ENCODE results near the gene ZNF668.
A peak's percentile ranks its signal among the peaks of the same experiment; 100 is the strongest.

ZNF668 gene

GRCh38 chr16:31080035-31080629, 6.1 kb upstream of the ZNF668 start:
- no peak overlapping the region for H3K4me3 Mint-ChIP-seq
- H3K27ac Mint-ChIP-seq: peak overlapping the region; percentile 47
- no peaks in the 10 kb centered on the region for H3K9me3 Mint-ChIP-seq
- H3K27me3 Mint-ChIP-seq: no peaks in the 10 kb centered on the region
- peaks cover 18% of the 10 kb centered on the region for H3K4me1 Mint-ChIP-seq
- ATAC-seq (ENCODE audit: low read depth) (no peak), DNase-seq (ENCODE audit: low spot score in 2 of 2) (no peak)
- peaks cover 18% of the 10 kb centered on the region for H3K36me3 Mint-ChIP-seq

- ATAC-seq (ENCODE audit: low read depth): no peak
- Mint-ChIP-seq H3K36me3 (peaks cover 18% of the 10 kb centered on the region), H3K4me3 (no peak overlapping the region), H3K4me1 (peaks cover 24% of the 10 kb centered on the region), H3K27ac (no peak overlapping the region), H3K9me3 (no peaks in the 10 kb centered on the region), H3K27me3 (no peaks in the 10 kb centered on the region)
- DNase-seq (ENCODE audit: low spot score in 2 of 2): no peak
These were observed 5.4 kb upstream of the ZNF668 start for GRCh38 chr16:31079342-31079944.

- no peak overlapping the region for H3K27ac Mint-ChIP-seq
- no peak for ATAC-seq (ENCODE audit: low read depth)
- DNase-seq (ENCODE audit: low spot score in 2 of 2): no peak
- H3K9me3 Mint-ChIP-seq: no peaks in the 10 kb centered on the region
- peaks cover 25% of the 10 kb centered on the region for H3K4me1 Mint-ChIP-seq
- no peak overlapping the region for H3K4me3 Mint-ChIP-seq
- peaks cover 18% of the 10 kb centered on the region for H3K36me3 Mint-ChIP-seq
- no peaks in the 10 kb centered on the region for H3K27me3 Mint-ChIP-seq
These were observed 4.7 kb upstream of the ZNF668 start for GRCh38 chr16:31078597-31079341.

- Mint-ChIP-seq H3K27me3 (no peaks in the 10 kb centered on the region), H3K27ac (no peak overlapping the region), H3K4me1 (peaks cover 27% of the 10 kb centered on the region), H3K9me3 (no peaks in the 10 kb centered on the region), H3K36me3 (peaks cover 18% of the 10 kb centered on the region), H3K4me3 (no peak overlapping the region)
- ATAC-seq (ENCODE audit: low read depth) (no peak), DNase-seq (ENCODE audit: low spot score in 2 of 2) (no peak)
These were observed 3.8 kb upstream of the ZNF668 start for GRCh38 chr16:31077592-31078396.

GRCh38 chr16:31077024-31077423, 3.0 kb upstream of the ZNF668 start:
- no peaks in the 10 kb centered on the region for H3K27me3 Mint-ChIP-seq

GRCh38 chr16:31076319-31076718, 2.3 kb upstream of the ZNF668 start:
- Mint-ChIP-seq H3K36me3 (peaks cover 15% of the 10 kb centered on the region), H3K27ac (no peak overlapping the region), H3K27me3 (no peaks in the 10 kb centered on the region), H3K4me1 (peaks cover 32% of the 10 kb centered on the region), H3K9me3 (no peaks in the 10 kb centered on the region), H3K4me3 (no peak overlapping the region)
- DNase-seq (ENCODE audit: low spot score in 2 of 2): no peak
- no peak for ATAC-seq (ENCODE audit: low read depth)

More at GRCh38 chr16:31077024-31077423, 3.0 kb upstream of the ZNF668 start:
- Mint-ChIP-seq H3K27ac (no peak overlapping the region), H3K4me3 (no peak overlapping the region), H3K9me3 (no peaks in the 10 kb centered on the region), H3K4me1 (peaks cover 31% of the 10 kb centered on the region), H3K36me3 (peaks cover 15% of the 10 kb centered on the region)
- ATAC-seq (ENCODE audit: low read depth) (no peak), DNase-seq (ENCODE audit: low spot score in 2 of 2) (no peak)

- Mint-ChIP-seq H3K36me3 (peaks cover 13% of the 10 kb centered on the region), H3K4me3 (peak overlapping the region; percentile 93), H3K4me1 (peaks cover 28% of the 10 kb centered on the region), H3K27me3 (no peaks in the 10 kb centered on the region), H3K27ac (peak overlapping the region; percentile 95), H3K9me3 (no peaks in the 10 kb centered on the region)
- no peak for DNase-seq (ENCODE audit: low spot score in 2 of 2)
- ATAC-seq (ENCODE audit: low read depth): no peak
These were observed 759 bp upstream of the ZNF668 start for GRCh38 chr16:31074814-31075183.

- peaks cover 9% of the 10 kb centered on the region for H3K36me3 Mint-ChIP-seq
- H3K27ac Mint-ChIP-seq: peak overlapping the region; percentile 95
- H3K9me3 Mint-ChIP-seq: no peaks in the 10 kb centered on the region
- H3K27me3 Mint-ChIP-seq: no peaks in the 10 kb centered on the region
- peak; percentile 69 to 82 for DNase-seq (ENCODE audit: low spot score in 2 of 2)
- H3K4me1 Mint-ChIP-seq: peaks cover 32% of the 10 kb centered on the region
- ATAC-seq (ENCODE audit: low read depth): peak; percentile 55
- H3K4me3 Mint-ChIP-seq: peak overlapping the region; percentile 95
These were observed 684 bp downstream of the ZNF668 start for GRCh38 chr16:31073142-31073969.

- no peaks in the 10 kb centered on the region for H3K9me3 Mint-ChIP-seq
- H3K4me3 Mint-ChIP-seq: peak overlapping the region; percentile 95
- H3K36me3 Mint-ChIP-seq: peaks cover 2% of the 10 kb centered on the region
- ATAC-seq (ENCODE audit: low read depth) (no peak), DNase-seq (ENCODE audit: low spot score in 2 of 2) (no peak)
- H3K4me1 Mint-ChIP-seq: peaks cover 35% of the 10 kb centered on the region
- no peaks in the 10 kb centered on the region for H3K27me3 Mint-ChIP-seq
- H3K27ac Mint-ChIP-seq: peak overlapping the region; percentile 66
These were observed 1.4 kb downstream of the ZNF668 start for GRCh38 chr16:31072540-31073141.

- peak overlapping the region; percentile 39 for H3K4me3 Mint-ChIP-seq
- H3K27ac Mint-ChIP-seq: no peak overlapping the region
- peaks cover 35% of the 10 kb centered on the region for H3K4me1 Mint-ChIP-seq
- H3K27me3 Mint-ChIP-seq: no peaks in the 10 kb centered on the region
- no peaks in the 10 kb centered on the region for H3K9me3 Mint-ChIP-seq
- peaks cover 2% of the 10 kb centered on the region for H3K36me3 Mint-ChIP-seq
- no peak for ATAC-seq (ENCODE audit: low read depth)
- no peak for DNase-seq (ENCODE audit: low spot score in 2 of 2)
These were observed 2.2 kb downstream of the ZNF668 start for GRCh38 chr16:31071861-31072260.

- Mint-ChIP-seq H3K4me3 (no peak overlapping the region), H3K27me3 (no peaks in the 10 kb centered on the region), H3K27ac (no peak overlapping the region), H3K9me3 (no peaks in the 10 kb centered on the region), H3K36me3 (peaks cover 12% of the 10 kb centered on the region), H3K4me1 (peaks cover 18% of the 10 kb centered on the region)
- ATAC-seq (ENCODE audit: low read depth) (no peak), DNase-seq (ENCODE audit: low spot score in 2 of 2) (no peak)
These were observed 6.7 kb downstream of the ZNF668 start for GRCh38 chr16:31067342-31067741.

- Mint-ChIP-seq H3K36me3 (peaks cover 15% of the 10 kb centered on the region), H3K4me3 (no peak overlapping the region), H3K9me3 (no peaks in the 10 kb centered on the region), H3K27ac (peak overlapping the region; percentile 55), H3K27me3 (no peaks in the 10 kb centered on the region), H3K4me1 (peaks cover 10% of the 10 kb centered on the region)
- DNase-seq (ENCODE audit: low spot score in 2 of 2) (no peak), ATAC-seq (ENCODE audit: low read depth) (no peak)
These were observed 9.1 kb downstream of the ZNF668 start for GRCh38 chr16:31064882-31065461.
